Neuron (in vitro differentiated cells): ENCODE data around the gene TMEM232.
"Not testable (repeated sequence)": the region's sequence is repeated elsewhere in the genome, so short reads cannot be mapped to it uniquely, and the experiment has no call there.

Experiments
- H2AFZ ChIP-seq: one replicate; pipeline ENCODE4 v1.6.1; 2013; ENCODE audit warnings: low read depth, mild to moderate bottlenecking, inconsistent platforms, low read length, moderate library complexity
- H3K27me3 ChIP-seq: one replicate; pipeline ENCODE4 v1.6.1; 2013; ENCODE audit warnings: low read length; ENCODE audit not compliant: insufficient read depth
- H3K36me3 ChIP-seq: one replicate; pipeline ENCODE4 v1.6.1; 2013; ENCODE audit warnings: low read length; ENCODE audit not compliant: insufficient read depth
- H3K4me1 ChIP-seq: one replicate; pipeline ENCODE4 v1.6.1; 2013; ENCODE audit warnings: low read length; ENCODE audit not compliant: insufficient read depth
- H3K4me3 ChIP-seq: 2 replicates; pipeline ENCODE4 v1.5.1; 2013; ENCODE audit warnings: mild to moderate bottlenecking, low read length, moderate library complexity
- H3K9me3 ChIP-seq: one replicate; pipeline ENCODE4 v1.6.1; 2013; ENCODE audit warnings: low read length

The TMEM232 gene

GRCh38 chr5:110692669-110693068, 33.8 kb downstream of the TMEM232 start:
- H3K9me3 ChIP-seq, H3K36me3 ChIP-seq, H2AFZ ChIP-seq, H3K4me3 ChIP-seq, H3K4me1 ChIP-seq, H3K27me3 ChIP-seq: not testable (repeated sequence)

- not testable (repeated sequence) for H3K27me3 ChIP-seq, H3K4me1 ChIP-seq, H3K36me3 ChIP-seq, H2AFZ ChIP-seq, H3K9me3 ChIP-seq, H3K4me3 ChIP-seq
These were observed 35.9 kb downstream of the TMEM232 start for GRCh38 chr5:110690587-110690986.

- H3K27me3 ChIP-seq, result no peaks in the 10 kb centered on the region
- H3K9me3 ChIP-seq, result no peaks in the 10 kb centered on the region
- H3K4me1 ChIP-seq, result peaks cover 1% of the 10 kb centered on the region
- H3K4me3 ChIP-seq, result no peak overlapping the region
- H3K36me3 ChIP-seq, result no peaks in the 10 kb centered on the region
- H2AFZ ChIP-seq, result no peak overlapping the region
These were observed 39.0 kb downstream of the TMEM232 start for GRCh38 chr5:110687485-110687884.

GRCh38 chr5:110686270-110686669, 40.2 kb downstream of the TMEM232 start:
- no peaks in the 10 kb centered on the region for H3K9me3 ChIP-seq

GRCh38 chr5:110681953-110682352, 44.5 kb downstream of the TMEM232 start:
- Histone ChIP-seq H3K4me3 (no peak overlapping the region), H3K36me3 (no peaks in the 10 kb centered on the region), H3K4me1 (no peaks in the 10 kb centered on the region), H3K9me3 (no peaks in the 10 kb centered on the region), H2AFZ (no peak overlapping the region), H3K27me3 (no peaks in the 10 kb centered on the region)

More at GRCh38 chr5:110686270-110686669, 40.2 kb downstream of the TMEM232 start:
- Histone ChIP-seq H3K27me3 (no peaks in the 10 kb centered on the region), H3K4me3 (no peak overlapping the region), H2AFZ (no peak overlapping the region), H3K4me1 (peaks cover 1% of the 10 kb centered on the region), H3K36me3 (no peaks in the 10 kb centered on the region)

- no peaks in the 10 kb centered on the region for H3K27me3 ChIP-seq
- no peak overlapping the region for H2AFZ ChIP-seq
- H3K36me3 ChIP-seq, result no peaks in the 10 kb centered on the region
- no peaks in the 10 kb centered on the region for H3K4me1 ChIP-seq
- H3K9me3 ChIP-seq, result no peaks in the 10 kb centered on the region
- no peak overlapping the region for H3K4me3 ChIP-seq
These were observed 45.4 kb downstream of the TMEM232 start for GRCh38 chr5:110681109-110681508.

GRCh38 chr5:110676554-110676953, 49.9 kb downstream of the TMEM232 start:
- H3K27me3 ChIP-seq, result not testable (repeated sequence)

GRCh38 chr5:110665184-110665726, 61.2 kb downstream of the TMEM232 start:
- no peaks in the 10 kb centered on the region for H3K9me3 ChIP-seq
- H3K27me3 ChIP-seq, result no peaks in the 10 kb centered on the region
- H3K36me3 ChIP-seq, result no peaks in the 10 kb centered on the region
- no peak overlapping the region for H3K4me3 ChIP-seq
- H3K4me1 ChIP-seq, result no peaks in the 10 kb centered on the region
- H2AFZ ChIP-seq, result no peak overlapping the region

More at GRCh38 chr5:110676554-110676953, 49.9 kb downstream of the TMEM232 start:
- H3K36me3 ChIP-seq, H3K4me3 ChIP-seq, H3K4me1 ChIP-seq, H2AFZ ChIP-seq, H3K9me3 ChIP-seq: not testable (repeated sequence)

GRCh38 chr5:110663525-110663924, 62.9 kb downstream of the TMEM232 start:
- Histone ChIP-seq H3K4me3 (no peak overlapping the region), H3K36me3 (no peaks in the 10 kb centered on the region), H3K4me1 (no peaks in the 10 kb centered on the region), H2AFZ (no peak overlapping the region), H3K9me3 (no peaks in the 10 kb centered on the region), H3K27me3 (no peaks in the 10 kb centered on the region)

- Histone ChIP-seq H2AFZ (no peak overlapping the region), H3K36me3 (no peaks in the 10 kb centered on the region), H3K27me3 (no peaks in the 10 kb centered on the region), H3K4me1 (no peaks in the 10 kb centered on the region), H3K9me3 (no peaks in the 10 kb centered on the region), H3K4me3 (no peak overlapping the region)
These were observed 68.5 kb downstream of the TMEM232 start for GRCh38 chr5:110658006-110658405.

GRCh38 chr5:110653231-110653970, 73.1 kb downstream of the TMEM232 start:
- Histone ChIP-seq H3K36me3 (no peaks in the 10 kb centered on the region), H3K4me1 (no peaks in the 10 kb centered on the region), H3K4me3 (no peak overlapping the region), H2AFZ (no peak overlapping the region), H3K9me3 (no peaks in the 10 kb centered on the region), H3K27me3 (no peaks in the 10 kb centered on the region)

GRCh38 chr5:110651507-110651906, 75.0 kb downstream of the TMEM232 start:
- no peak overlapping the region for H3K4me3 ChIP-seq
- no peaks in the 10 kb centered on the region for H3K27me3 ChIP-seq
- H3K9me3 ChIP-seq, result no peaks in the 10 kb centered on the region
- H3K36me3 ChIP-seq, result no peaks in the 10 kb centered on the region
- H2AFZ ChIP-seq, result no peak overlapping the region
- H3K4me1 ChIP-seq, result no peaks in the 10 kb centered on the region

GRCh38 chr5:110644357-110644756, 82.1 kb downstream of the TMEM232 start:
- Histone ChIP-seq H3K9me3 (no peaks in the 10 kb centered on the region), H3K36me3 (no peaks in the 10 kb centered on the region), H3K4me3 (no peak overlapping the region), H3K27me3 (no peaks in the 10 kb centered on the region), H2AFZ (no peak overlapping the region), H3K4me1 (no peaks in the 10 kb centered on the region)
